HG02610 (cell line): ENCODE data around the gene SNAP47.

Experiments used
- ATAC-seq: cut with Tn5 transposase; IDR thresholded peaks from one replicate; pipeline ENCODE4 v1.9.1; 2021; ENCODE audit warnings: mild to moderate bottlenecking, moderate library complexity; ENCODE audit not compliant: unreplicated experiment

SNAP47 gene

GRCh38 chr1:227748496-227749182 lies 13.4 kb downstream of the SNAP47 start:
- ATAC-seq = no peak

- no peak for ATAC-seq
These were observed 14.0 kb downstream of the SNAP47 start for GRCh38 chr1:227749225-227749624.

- no peak for ATAC-seq
These were observed 14.9 kb downstream of the SNAP47 start for GRCh38 chr1:227749916-227750710.

GRCh38 chr1:227753999-227754711 lies 18.9 kb downstream of the SNAP47 start:
- ATAC-seq = no peak

- no peak for ATAC-seq
These were observed 19.7 kb downstream of the SNAP47 start for GRCh38 chr1:227754958-227755357.

- peak; percentile 31 for ATAC-seq
These were observed 21.1 kb downstream of the SNAP47 start for GRCh38 chr1:227756172-227756959.

GRCh38 chr1:227757781-227758180 lies 22.5 kb downstream of the SNAP47 start:
- ATAC-seq = no peak

GRCh38 chr1:227758366-227758765 lies 23.1 kb downstream of the SNAP47 start:
- ATAC-seq = no peak

GRCh38 chr1:227759341-227760300 lies 24.4 kb downstream of the SNAP47 start:
- ATAC-seq = peak; percentile 39

GRCh38 chr1:227760377-227760776 lies 25.1 kb downstream of the SNAP47 start:
- ATAC-seq = no peak

- ATAC-seq = no peak
These were observed 26.5 kb downstream of the SNAP47 start for GRCh38 chr1:227761621-227762230.

- peak; percentile 69 for ATAC-seq
These were observed 27.1 kb downstream of the SNAP47 start for GRCh38 chr1:227762231-227762911.

- ATAC-seq = no peak
These were observed 28.2 kb downstream of the SNAP47 start for GRCh38 chr1:227763246-227764018.

- no peak for ATAC-seq
These were observed 28.8 kb downstream of the SNAP47 start for GRCh38 chr1:227764019-227764391.

- no peak for ATAC-seq
These were observed 30.2 kb downstream of the SNAP47 start for GRCh38 chr1:227765261-227766014.

- ATAC-seq = peak; percentile 62
These were observed 30.9 kb downstream of the SNAP47 start for GRCh38 chr1:227766015-227766634.
